ENCODE measurements around the gene FBN1.
A peak's percentile ranks its signal among the peaks of the same experiment; 100 is the strongest.

DNA sequence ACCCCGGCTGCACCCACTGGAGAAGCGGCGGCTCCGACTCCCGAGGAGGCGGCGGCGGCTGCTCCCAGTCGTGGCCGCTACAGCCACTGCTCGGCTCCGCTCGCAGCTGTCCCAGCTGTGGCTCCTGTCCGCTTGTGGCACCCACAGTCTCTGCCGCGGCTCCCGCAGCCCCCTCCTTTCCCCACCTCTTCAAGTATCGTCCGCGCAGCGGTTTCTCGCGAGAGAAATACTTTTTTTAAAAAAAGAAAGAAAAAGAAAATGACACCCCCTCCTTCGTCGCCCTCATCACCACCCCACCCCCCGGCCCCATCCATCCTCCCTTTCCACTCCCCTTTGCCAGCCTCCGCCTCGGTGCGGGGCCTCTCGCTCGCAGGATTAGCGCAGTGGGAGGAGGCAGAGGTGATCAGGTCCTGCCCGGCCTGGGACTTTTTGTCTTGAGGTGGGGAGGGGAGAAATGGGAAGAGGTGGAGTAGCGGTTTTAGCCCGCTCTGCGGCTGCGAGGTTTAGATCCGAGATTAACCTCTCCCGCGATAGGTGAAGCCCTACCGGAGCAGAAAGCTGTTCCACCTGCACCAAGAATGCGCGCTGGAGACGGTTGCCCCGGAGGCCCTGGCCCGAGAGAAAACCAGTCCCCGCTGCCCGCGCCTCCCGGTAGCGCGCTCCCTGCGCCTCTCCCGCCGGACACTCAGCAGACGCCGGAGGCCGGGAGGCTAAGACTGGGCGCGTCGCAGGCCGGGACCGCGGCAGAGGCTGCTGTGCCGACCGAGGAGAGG, at the start of gene FBN1:
- TF ChIP-seq EZH2phosphoT487 (IDR thresholded peaks at IDR 0.05) (no peak), EZH2 (IDR thresholded peaks at IDR 0.05) (peak; percentile 46)
- TF ChIP-seq, protein P1, sequence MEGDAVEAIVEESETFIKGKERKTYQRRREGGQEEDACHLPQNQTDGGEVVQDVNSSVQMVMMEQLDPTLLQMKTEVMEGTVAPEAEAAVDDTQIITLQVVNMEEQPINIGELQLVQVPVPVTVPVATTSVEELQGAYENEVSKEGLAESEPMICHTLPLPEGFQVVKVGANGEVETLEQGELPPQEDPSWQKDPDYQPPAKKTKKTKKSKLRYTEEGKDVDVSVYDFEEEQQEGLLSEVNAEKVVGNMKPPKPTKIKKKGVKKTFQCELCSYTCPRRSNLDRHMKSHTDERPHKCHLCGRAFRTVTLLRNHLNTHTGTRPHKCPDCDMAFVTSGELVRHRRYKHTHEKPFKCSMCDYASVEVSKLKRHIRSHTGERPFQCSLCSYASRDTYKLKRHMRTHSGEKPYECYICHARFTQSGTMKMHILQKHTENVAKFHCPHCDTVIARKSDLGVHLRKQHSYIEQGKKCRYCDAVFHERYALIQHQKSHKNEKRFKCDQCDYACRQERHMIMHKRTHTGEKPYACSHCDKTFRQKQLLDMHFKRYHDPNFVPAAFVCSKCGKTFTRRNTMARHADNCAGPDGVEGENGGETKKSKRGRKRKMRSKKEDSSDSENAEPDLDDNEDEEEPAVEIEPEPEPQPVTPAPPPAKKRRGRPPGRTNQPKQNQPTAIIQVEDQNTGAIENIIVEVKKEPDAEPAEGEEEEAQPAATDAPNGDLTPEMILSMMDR (IDR thresholded peaks at IDR 0.05) = no peak

Data from neural progenitor cell (in vitro differentiated cells).